Measurements from ENCODE around the gene DIO1.
"Not testable (repeated sequence)": the region's sequence is repeated elsewhere in the genome, so short reads cannot be mapped to it uniquely, and the experiment has no call there.

DIO1 gene

GRCh38 chr1:53893999-53894636 is at the start of gene DIO1:
Gene DIO1, plus strand, starts transcription at chr1:53894187. Its CDS starts 24 bp downstream, at chr1:53894211.
- peak in 1 of 2 donors; percentile 8 for DNase-seq

GRCh38 chr1:53847980-53848379 is 46.0 kb upstream of the DIO1 start:
- no peak for DNase-seq

- no peak for DNase-seq
These were observed 43.8 kb upstream of the DIO1 start for GRCh38 chr1:53850082-53850673.

- no peak for DNase-seq
These were observed 42.3 kb upstream of the DIO1 start for GRCh38 chr1:53851571-53852285.

- peak; percentile 37 to 58 for DNase-seq
These were observed 33.0 kb upstream of the DIO1 start for GRCh38 chr1:53860967-53861411.

- DNase-seq: no peak
These were observed 31.5 kb upstream of the DIO1 start for GRCh38 chr1:53862507-53862906.

GRCh38 chr1:53868565-53868964 is 25.4 kb upstream of the DIO1 start:
- DNase-seq: no peak

GRCh38 chr1:53869454-53870117 is 24.4 kb upstream of the DIO1 start:
- no peak for DNase-seq

- DNase-seq: no peak
These were observed 22.8 kb upstream of the DIO1 start for GRCh38 chr1:53871221-53871620.

- no peak for DNase-seq
These were observed 22.1 kb upstream of the DIO1 start for GRCh38 chr1:53871773-53872484.

GRCh38 chr1:53875150-53875549 is 18.8 kb upstream of the DIO1 start:
- DNase-seq: not testable (repeated sequence)

GRCh38 chr1:53878492-53879105 is 15.4 kb upstream of the DIO1 start:
- DNase-seq: no peak

- DNase-seq: not testable (repeated sequence)
These were observed 12.1 kb upstream of the DIO1 start for GRCh38 chr1:53881853-53882252.

GRCh38 chr1:53883600-53883999 is 10.4 kb upstream of the DIO1 start:
- DNase-seq: not testable (repeated sequence)

GRCh38 chr1:53888681-53889080 is 5.3 kb upstream of the DIO1 start:
- DNase-seq: no peak

- DNase-seq: peak; percentile 86 to 88
These were observed 4.4 kb upstream of the DIO1 start, which contains the start of gene YIPF1 for GRCh38 chr1:53889304-53890298. Gene YIPF1, minus strand, starts transcription at chr1:53889797. Its CDS starts 860 bp downstream, at chr1:53888937.

GRCh38 chr1:53890522-53890941 is 3.5 kb upstream of the DIO1 start:
- peak; percentile 19 to 25 for DNase-seq

GRCh38 chr1:53891018-53891417 is 3.0 kb upstream of the DIO1 start:
- DNase-seq: no peak

GRCh38 chr1:53891678-53892077 is 2.3 kb upstream of the DIO1 start:
- DNase-seq: no peak

- no peak for DNase-seq
These were observed 1.1 kb upstream of the DIO1 start for GRCh38 chr1:53892911-53893310.

GRCh38 chr1:53894644-53895043 is 657 bp downstream of the DIO1 start:
- DNase-seq: no peak

All from stimulated activated CD4-positive, alpha-beta T cell treated with anti-CD3 and anti-CD28 coated beads, Interleukin-2, amount 100 ng/mL, for 24 hours (primary cell).